ENCODE data around the gene HGS. TPM values are rescaled to one million over a fixed set of nuclear protein-coding genes. Genes with fewer than 3 reads are reported as not detected.

Gene HGS
- total and polyA plus RNA-seq, 2 of the 8 experiments (the other 6 are each of a cell fraction or from before 2014, with no cell fraction given), result 80.8 to 99.7 TPM

DNA sequence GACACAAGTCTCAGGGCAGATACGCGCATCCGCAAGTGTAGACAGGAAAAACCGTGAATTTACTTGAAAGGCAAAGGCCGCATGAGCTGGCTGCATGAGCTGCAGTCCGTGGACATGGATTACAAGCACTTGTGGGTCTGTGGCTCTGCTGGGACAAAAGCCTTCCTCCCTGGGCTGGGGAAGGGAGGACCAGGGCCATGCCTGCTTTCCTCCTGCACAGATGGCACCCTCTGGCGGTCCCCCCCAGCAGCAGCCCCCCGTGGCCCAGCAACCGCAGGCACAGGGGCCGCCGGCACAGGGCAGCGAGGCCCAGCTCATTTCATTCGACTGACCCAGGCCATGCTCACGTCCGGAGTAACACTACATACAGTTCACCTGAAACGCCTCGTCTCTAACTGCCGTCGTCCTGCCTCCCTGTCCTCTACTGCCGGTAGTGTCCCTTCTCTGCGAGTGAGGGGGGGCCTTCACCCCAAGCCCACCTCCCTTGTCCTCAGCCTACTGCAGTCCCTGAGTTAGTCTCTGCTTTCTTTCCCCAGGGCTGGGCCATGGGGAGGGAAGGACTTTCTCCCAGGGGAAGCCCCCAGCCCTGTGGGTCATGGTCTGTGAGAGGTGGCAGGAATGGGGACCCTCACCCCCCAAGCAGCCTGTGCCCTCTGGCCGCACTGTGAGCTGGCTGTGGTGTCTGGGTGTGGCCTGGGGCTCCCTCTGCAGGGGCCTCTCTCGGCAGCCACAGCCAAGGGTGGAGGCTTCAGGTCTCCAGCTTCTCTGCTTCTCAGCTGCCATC, 17.7 kb downstream of the HGS start:
- no peak overlapping the region for H2AK5ac ChIP-seq (ENCODE audit: low read depth, low read length)
- H3K14ac ChIP-seq (ENCODE audit: insufficient read length), result no peak overlapping the region
- H3K56ac ChIP-seq (replicated peaks; ENCODE audit: insufficient read length, low read depth, low read length), result no peak overlapping the region
- no peak overlapping the region; the same call in 1 of the 2 replicates for H2BK5ac ChIP-seq (ENCODE audit: low read depth, low read length)
- no peak overlapping the region for H3K4ac ChIP-seq (replicated peaks; ENCODE audit: insufficient read length, low read depth, low read length)
- H2BK120ac ChIP-seq (replicated peaks; ENCODE audit: low read depth, low read length), result no peak overlapping the region
- no peak overlapping the region for H4K5ac ChIP-seq (ENCODE audit: insufficient read length, low read depth, low read length)
- H3K4me3 ChIP-seq (ENCODE audit: extremely low read depth in 1 of 4, insufficient read depth in 2 of 4, low read depth in 3 of 4, low read length in 4 of 4), result peak overlapping the region in 1 of 4 experiments; percentile 95; a peak in 3 of 8 replicates
- H3K4me1 ChIP-seq (replicated peaks in 1 of 4; ENCODE audit: control insufficient read depth in 3 of 4, insufficient read depth in 4 of 4, low read length in 3 of 4), result peaks cover 0 to 14% (median 10%) of the 10 kb centered on the region in 4 experiments; a peak in 5 of 7 replicates
- peaks cover 11% of the 10 kb centered on the region in 2 experiments for H4K20me1 ChIP-seq (replicated peaks in 1 of 2; ENCODE audit: control insufficient read depth in 1 of 2, insufficient read depth in 2 of 2, low read length in 2 of 2)
- H3K4me2 ChIP-seq (ENCODE audit: insufficient read depth in 1 of 2, low read depth in 2 of 2, low read length in 2 of 2), result peak overlapping the region; percentile 91 to 95; a peak in 3 of 4 replicates
- ChIA-PET CTCF (ENCODE audit: partially characterized antibody) (interaction anchor here (1.0 to 2.0 kb wide), 9 partner anchors 8 to 169 kb away, joined by 3 to 9 read pairs (median 4); partner anchors contain the start of genes ARHGDIA, ARL16 and HGS), POLR2A (ENCODE audit: partially characterized antibody) (interaction anchor here (0.6 to 17.2 kb wide), 16 partner anchors 15 to 852 kb away, joined by 3 to 436 read pairs (median 6); partner anchors contain the start of genes ARL16, CCDC137, HGS and MAFG)
- H4K91ac ChIP-seq (replicated peaks; ENCODE audit: insufficient read length, low read length), result no peak overlapping the region
- no peak overlapping the region for H3K23ac ChIP-seq (ENCODE audit: insufficient read length)
- FAIRE-seq (no peak), DNase-seq (ENCODE audit: low read depth in 1 of 2, low spot score in 2 of 2) (no peak)
- H3K9ac ChIP-seq (replicated peaks in 1 of 4; ENCODE audit: extremely low read depth in 1 of 4, low read depth in 3 of 4, low read length in 3 of 4), result peak overlapping the region in 3 of 4 experiments; percentile 11 to 29 (median 14); a peak in 2 of 7 replicates
- no peak overlapping the region for H2BK20ac ChIP-seq (ENCODE audit: low read length)
- H2BK12ac ChIP-seq (ENCODE audit: low read depth, low read length), result no peak overlapping the region
- no peak overlapping the region for H3K27ac ChIP-seq (ENCODE audit: low read depth, low read length)
- H3K9me3 ChIP-seq (ENCODE audit: insufficient read depth in 2 of 2, low read depth in 1 of 2, low read length in 1 of 2), result no peaks in the 10 kb centered on the region
- H3K36me3 ChIP-seq (ENCODE audit: control insufficient read depth in 2 of 4, insufficient read depth in 4 of 4, low read length in 3 of 4), result peaks cover 13 to 42% (median 21%) of the 10 kb centered on the region in 4 experiments; a peak in 7 of 8 replicates
- H3K79me2 ChIP-seq (ENCODE audit: control insufficient read depth in 1 of 2, insufficient read depth in 2 of 2, low read length in 2 of 2), result peaks cover 9 to 44% of the 10 kb centered on the region in 2 experiments; a peak in 3 of 4 replicates
- H3K18ac ChIP-seq (ENCODE audit: extremely low read depth, low read length), result no peak overlapping the region
- 88% methylated on average over 23 of the region's 23 CpGs; no CpG with 5 or more reads in 1 of the 2 experiments for WGBS, 2 experiments (ENCODE audit: extremely low coverage in 1 of 2, insufficient coverage in 1 of 2, insufficient read length in 1 of 2, insufficient replicate concordance in 2 of 2, low coverage in 1 of 2, low lambda C conversion rate in 2 of 2, missing lambda C conversion rate in 1 of 2)
- TF ChIP-seq SIRT6 (IDR thresholded peaks at IDR 0.05; ENCODE audit: low read length) (no peak), KDM4A (IDR thresholded peaks at IDR 0.05; ENCODE audit: low read depth, low read length, severe bottlenecking) (no peak), EP300 (IDR thresholded peaks at IDR 0.05; ENCODE audit: borderline replicate concordance in 1 of 2, low read depth in 2 of 2, low read length in 2 of 2) (no peak), SP1 (IDR thresholded peaks at IDR 0.05; ENCODE audit: low read depth, low read length) (no peak)
- H2BK15ac ChIP-seq (ENCODE audit: low read length), result no peak overlapping the region
- peaks cover 9% of the 10 kb centered on the region for H3K23me2 ChIP-seq (ENCODE audit: low read depth, low read length)
- H4K8ac ChIP-seq (ENCODE audit: extremely low read depth, insufficient read depth, low read length), result peak overlapping the region; percentile 62
- peaks cover 14% of the 10 kb centered on the region for H3K79me1 ChIP-seq (ENCODE audit: low read depth, low read length)
- no peak overlapping the region for H2AFZ ChIP-seq (ENCODE audit: low read length)
- H3K27me3 ChIP-seq (replicated peaks in 1 of 4; ENCODE audit: control insufficient read depth in 3 of 4, extremely low read depth in 1 of 4, insufficient read depth in 3 of 4, low read length in 3 of 4), result no peaks in the 10 kb centered on the region

All from H1 (cell line).